ENCODE data around the gene AGPAT2. TPM values are rescaled to one million over a fixed set of nuclear protein-coding genes. Genes with fewer than 3 reads are reported as not detected.

The AGPAT2 gene
- total and polyA plus RNA-seq, 2 donors from 2014 or later, result 73.4 to 83.6 TPM

DNA sequence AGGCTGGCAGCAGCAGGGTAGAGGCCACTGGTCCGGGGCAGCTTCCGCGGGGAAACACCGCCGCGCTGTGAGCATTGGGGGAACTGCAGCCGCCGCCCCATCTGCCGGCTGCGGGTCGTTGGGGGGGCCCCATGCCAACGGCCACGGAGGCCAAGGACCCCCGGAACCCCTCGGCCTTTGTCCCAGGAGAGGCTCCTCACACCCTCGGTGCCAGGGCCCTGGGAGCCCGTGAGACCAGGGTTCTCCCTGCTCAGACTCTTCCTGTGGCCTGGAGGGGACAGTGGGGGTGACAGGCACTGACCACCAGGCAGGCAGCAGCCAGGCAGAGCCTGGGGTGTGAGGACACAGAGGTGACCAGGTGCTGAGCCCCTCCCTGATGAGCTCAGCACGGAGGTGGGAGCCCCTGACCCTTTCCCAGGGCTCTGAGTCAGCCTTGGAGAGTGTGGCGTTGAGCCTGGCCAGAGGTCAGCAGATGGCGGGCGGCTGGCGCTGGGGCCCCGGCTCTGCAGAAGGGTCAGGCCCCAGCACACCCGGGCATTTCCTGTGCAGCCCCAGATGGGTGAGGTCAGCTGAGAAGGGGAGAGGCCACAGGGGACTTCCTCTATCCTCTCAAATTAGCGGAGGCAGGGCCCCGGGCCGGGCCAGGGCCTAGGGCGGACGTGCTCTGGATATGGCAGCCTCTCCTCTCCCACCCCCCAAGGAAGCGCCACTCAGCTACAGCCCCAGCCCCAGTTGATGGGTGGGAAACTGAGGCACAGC, 42.5 kb downstream of the AGPAT2 start:
- Histone ChIP-seq H3K9ac (ENCODE audit: low read length in 3 of 3) (peak overlapping the region in 1 of 3 donors; percentile 65), H3K4me1 (ENCODE audit: control insufficient read depth in 2 of 3, insufficient read depth in 2 of 3, low read depth in 1 of 3, low read length in 3 of 3) (peaks cover 0 to 14% (median 0%) of the 10 kb centered on the region in 3 donors), H3K9me3 (ENCODE audit: control insufficient read depth in 2 of 3, insufficient read depth in 1 of 3, low read length in 3 of 3) (no peaks in the 10 kb centered on the region), H3K27ac (ENCODE audit: low read depth in 2 of 2, low read length in 2 of 2) (peak overlapping the region; percentile 77 to 83), H3K36me3 (ENCODE audit: control insufficient read depth in 2 of 3, insufficient read depth in 3 of 3, low read length in 3 of 3) (no peaks in the 10 kb centered on the region), H3K27me3 (ENCODE audit: control insufficient read depth, insufficient read depth, low read length) (no peaks in the 10 kb centered on the region), H3K4me3 (ENCODE audit: low read length in 3 of 3) (no peak overlapping the region)
- intact Hi-C loops (cut with DNase I), result no loop called here
- FAIRE-seq (no peak), DNase-seq (peak in 4 of 5 donors; percentile 32 to 91 (median 78))
- TF ChIP-seq, protein P1, sequence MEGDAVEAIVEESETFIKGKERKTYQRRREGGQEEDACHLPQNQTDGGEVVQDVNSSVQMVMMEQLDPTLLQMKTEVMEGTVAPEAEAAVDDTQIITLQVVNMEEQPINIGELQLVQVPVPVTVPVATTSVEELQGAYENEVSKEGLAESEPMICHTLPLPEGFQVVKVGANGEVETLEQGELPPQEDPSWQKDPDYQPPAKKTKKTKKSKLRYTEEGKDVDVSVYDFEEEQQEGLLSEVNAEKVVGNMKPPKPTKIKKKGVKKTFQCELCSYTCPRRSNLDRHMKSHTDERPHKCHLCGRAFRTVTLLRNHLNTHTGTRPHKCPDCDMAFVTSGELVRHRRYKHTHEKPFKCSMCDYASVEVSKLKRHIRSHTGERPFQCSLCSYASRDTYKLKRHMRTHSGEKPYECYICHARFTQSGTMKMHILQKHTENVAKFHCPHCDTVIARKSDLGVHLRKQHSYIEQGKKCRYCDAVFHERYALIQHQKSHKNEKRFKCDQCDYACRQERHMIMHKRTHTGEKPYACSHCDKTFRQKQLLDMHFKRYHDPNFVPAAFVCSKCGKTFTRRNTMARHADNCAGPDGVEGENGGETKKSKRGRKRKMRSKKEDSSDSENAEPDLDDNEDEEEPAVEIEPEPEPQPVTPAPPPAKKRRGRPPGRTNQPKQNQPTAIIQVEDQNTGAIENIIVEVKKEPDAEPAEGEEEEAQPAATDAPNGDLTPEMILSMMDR (IDR thresholded peaks at IDR 0.05; ENCODE audit: borderline replicate concordance, extremely low read depth, insufficient read depth), result peak; percentile 65

DNA sequence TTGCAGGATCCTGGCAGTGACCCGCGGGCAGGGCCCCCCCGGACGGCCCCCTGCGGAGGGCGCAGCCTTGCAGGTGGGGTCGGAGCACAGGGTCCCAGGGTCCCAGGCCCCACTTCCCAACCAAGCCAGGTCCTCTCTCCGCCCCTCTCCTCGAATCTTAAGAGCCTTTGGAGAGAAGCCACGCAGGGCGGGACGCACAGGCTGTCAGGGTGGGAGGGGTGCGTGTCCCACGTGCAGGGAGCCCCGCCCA, 43.0 kb downstream of the AGPAT2 start:
- Histone ChIP-seq H3K9me3 (ENCODE audit: control insufficient read depth in 2 of 3, insufficient read depth in 1 of 3, low read length in 3 of 3) (no peaks in the 10 kb centered on the region), H3K27me3 (ENCODE audit: control insufficient read depth, insufficient read depth, low read length) (no peaks in the 10 kb centered on the region), H3K27ac (ENCODE audit: low read depth in 2 of 2, low read length in 2 of 2) (peak overlapping the region; percentile 69 to 82), H3K36me3 (ENCODE audit: control insufficient read depth in 2 of 3, insufficient read depth in 3 of 3, low read length in 3 of 3) (no peaks in the 10 kb centered on the region), H3K4me3 (ENCODE audit: low read length in 3 of 3) (peak overlapping the region in 1 of 3 donors; percentile 53), H3K9ac (ENCODE audit: low read length in 3 of 3) (peak overlapping the region in 2 of 3 donors; percentile 24 to 65), H3K4me1 (ENCODE audit: control insufficient read depth in 2 of 3, insufficient read depth in 2 of 3, low read depth in 1 of 3, low read length in 3 of 3) (peaks cover 0 to 14% (median 0%) of the 10 kb centered on the region in 3 donors)
- DNase-seq, result peak in 3 of 5 donors; percentile 67 to 96 (median 85)
- TF ChIP-seq, protein P1 (IDR thresholded peaks at IDR 0.05; ENCODE audit: borderline replicate concordance, extremely low read depth, insufficient read depth), result no peak
- intact Hi-C loops (cut with DNase I), result no loop called here
- no peak for FAIRE-seq

DNA sequence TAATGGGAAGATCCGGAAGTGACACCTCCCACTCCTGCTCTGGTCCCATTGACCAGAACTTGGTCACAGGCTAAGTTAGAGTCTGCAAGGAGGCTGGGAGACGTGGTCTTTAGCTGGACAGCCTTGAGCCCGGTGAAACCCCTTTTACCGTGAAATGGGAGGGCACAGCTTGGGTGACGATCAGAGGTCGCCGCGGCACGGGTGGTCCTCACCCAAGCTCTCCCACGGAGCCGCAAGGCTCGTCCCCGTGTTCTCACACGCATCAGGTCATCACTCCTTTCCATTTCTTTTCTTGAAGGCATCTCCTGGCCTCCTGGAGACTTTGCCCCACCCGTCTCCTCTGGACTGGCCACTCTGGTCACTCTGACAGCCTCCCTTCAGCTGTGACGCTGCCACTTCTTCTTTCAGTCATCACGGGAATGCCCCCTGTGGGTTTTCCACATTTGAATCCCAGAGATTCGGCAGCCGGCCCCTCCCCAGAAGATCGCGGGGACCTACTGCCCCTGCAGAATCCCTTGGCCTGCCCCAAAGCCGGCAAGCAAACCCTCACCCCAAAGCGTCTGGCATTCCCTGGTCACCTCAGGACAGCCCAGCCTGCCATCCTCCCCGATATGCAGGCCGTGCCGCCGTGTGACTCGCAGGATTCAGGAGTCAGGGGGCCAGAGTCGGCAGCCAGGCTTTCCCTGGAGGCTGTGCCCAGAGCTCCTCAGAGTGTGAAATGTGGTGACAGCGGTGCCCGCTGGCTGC, 43.5 kb downstream of the AGPAT2 start:
- no peak for FAIRE-seq
- TF ChIP-seq, protein P1 (IDR thresholded peaks at IDR 0.05; ENCODE audit: borderline replicate concordance, extremely low read depth, insufficient read depth), result no peak
- intact Hi-C loops (cut with DNase I), result no loop called here
- peak in 1 of 5 donors; percentile 84 for DNase-seq
- H3K36me3 ChIP-seq (ENCODE audit: control insufficient read depth in 2 of 3, insufficient read depth in 3 of 3, low read length in 3 of 3), result no peaks in the 10 kb centered on the region
- no peaks in the 10 kb centered on the region for H3K9me3 ChIP-seq (ENCODE audit: control insufficient read depth in 2 of 3, insufficient read depth in 1 of 3, low read length in 3 of 3)
- H3K4me1 ChIP-seq (ENCODE audit: control insufficient read depth in 2 of 3, insufficient read depth in 2 of 3, low read depth in 1 of 3, low read length in 3 of 3), result peaks cover 0 to 14% (median 0%) of the 10 kb centered on the region in 3 donors
- H3K9ac ChIP-seq (ENCODE audit: low read length in 3 of 3), result peak overlapping the region in 2 of 3 donors; percentile 24 to 65
- H3K27ac ChIP-seq (ENCODE audit: low read depth in 2 of 2, low read length in 2 of 2), result peak overlapping the region; percentile 69 to 82
- no peaks in the 10 kb centered on the region for H3K27me3 ChIP-seq (ENCODE audit: control insufficient read depth, insufficient read depth, low read length)
- peak overlapping the region in 1 of 3 donors; percentile 53 for H3K4me3 ChIP-seq (ENCODE audit: low read length in 3 of 3)

Measured in kidney (tissue), 14 donors.